ENCODE data around the gene OR1I1. TPM values are rescaled to one million over a fixed set of nuclear protein-coding genes. Genes with fewer than 3 reads are reported as not detected.
"Not testable (repeated sequence)": the region's sequence is repeated elsewhere in the genome, so short reads cannot be mapped to it uniquely, and the experiment has no call there.

The OR1I1 gene
- total RNA-seq, 5 donors from 2014 or later (not counting 1 experiment from before 2014, with no cell fraction given): not detected

GRCh38 chr19:15070386-15070785 lies 11.6 kb upstream of the OR1I1 start:
- CTCF ChIA-PET; POLR2A ChIA-PET; H3K9me3 ChIP-seq; H3K4me3 Mint-ChIP-seq; ATAC-seq (replicated peaks in 1 of 4); H3K36me3 ChIP-seq (ENCODE audit: control insufficient read depth in 2 of 2, extremely low read depth in 1 of 2, insufficient read depth in 1 of 2, low read length in 1 of 2); H3K9me3 Mint-ChIP-seq; H3K27me3 ChIP-seq (replicated peaks in 1 of 2; ENCODE audit: control insufficient read depth in 2 of 2, extremely low read depth in 1 of 2, insufficient read depth in 2 of 2, low read length in 1 of 2); DNase-seq; H3K4me1 ChIP-seq (ENCODE audit: control insufficient read depth in 1 of 2, extremely low read depth in 1 of 2, insufficient read depth in 2 of 2, low read length in 2 of 2); H3K36me3 Mint-ChIP-seq; H3K4me3 ChIP-seq (ENCODE audit: control insufficient read depth in 1 of 2, extremely low read depth in 1 of 2, low read length in 1 of 2); H3K4me1 Mint-ChIP-seq; H3K27ac ChIP-seq (ENCODE audit: low read length); H3K27ac Mint-ChIP-seq: not testable (repeated sequence)
- WGBS (ENCODE audit: insufficient coverage): 70% methylated on average over 2 of the region's 4 CpGs
- peaks cover 14 to 17% of the 10 kb centered on the region in 2 donors for H3K27me3 Mint-ChIP-seq

GRCh38 chr19:15072930-15073647 lies 8.9 kb upstream of the OR1I1 start:
- H3K9me3 Mint-ChIP-seq: no peaks in the 10 kb centered on the region
- no peaks in the 10 kb centered on the region for H3K4me1 Mint-ChIP-seq
- Histone ChIP-seq H3K9me3 (no peaks in the 10 kb centered on the region), H3K4me1 (ENCODE audit: control insufficient read depth in 1 of 2, extremely low read depth in 1 of 2, insufficient read depth in 2 of 2, low read length in 2 of 2) (no peaks in the 10 kb centered on the region), H3K27me3 (replicated peaks in 1 of 2; ENCODE audit: control insufficient read depth in 2 of 2, extremely low read depth in 1 of 2, insufficient read depth in 2 of 2, low read length in 1 of 2) (peaks cover 0 to 4% of the 10 kb centered on the region in 2 experiments), H3K4me3 (ENCODE audit: control insufficient read depth in 1 of 2, extremely low read depth in 1 of 2, low read length in 1 of 2) (no peak overlapping the region), H3K27ac (ENCODE audit: low read length) (no peak overlapping the region), H3K36me3 (ENCODE audit: control insufficient read depth in 2 of 2, extremely low read depth in 1 of 2, insufficient read depth in 1 of 2, low read length in 1 of 2) (no peaks in the 10 kb centered on the region)
- H3K27me3 Mint-ChIP-seq: peaks cover 4 to 5% of the 10 kb centered on the region in 2 donors
- WGBS (ENCODE audit: insufficient coverage): 78% methylated on average over 20 of the region's 23 CpGs
- H3K36me3 Mint-ChIP-seq: no peaks in the 10 kb centered on the region
- DNase-seq (no peak), ATAC-seq (replicated peaks in 1 of 4) (no peak)
- no peak overlapping the region for H3K4me3 Mint-ChIP-seq
- POLR2A ChIA-PET: no interaction called here
- CTCF ChIA-PET: interaction anchor here in 1 of 2 donors (0.6 kb wide), 1 partner anchor 48 kb away, joined by 3 read pairs; no protein-coding TSS in a partner anchor
- no peak overlapping the region for H3K27ac Mint-ChIP-seq

- DNase-seq: no peak
- H3K27me3 Mint-ChIP-seq: peaks cover 8 to 11% of the 10 kb centered on the region in 2 donors
- Histone ChIP-seq H3K4me1 (ENCODE audit: control insufficient read depth in 1 of 2, extremely low read depth in 1 of 2, insufficient read depth in 2 of 2, low read length in 2 of 2) (no peaks in the 10 kb centered on the region), H3K27ac (ENCODE audit: low read length) (no peak overlapping the region), H3K36me3 (ENCODE audit: control insufficient read depth in 2 of 2, extremely low read depth in 1 of 2, insufficient read depth in 1 of 2, low read length in 1 of 2) (no peaks in the 10 kb centered on the region), H3K9me3 (no peaks in the 10 kb centered on the region), H3K27me3 (replicated peaks in 1 of 2; ENCODE audit: control insufficient read depth in 2 of 2, extremely low read depth in 1 of 2, insufficient read depth in 2 of 2, low read length in 1 of 2) (peaks cover 2 to 4% of the 10 kb centered on the region in 2 experiments), H3K4me3 (ENCODE audit: control insufficient read depth in 1 of 2, extremely low read depth in 1 of 2, low read length in 1 of 2) (no peak overlapping the region)
- ATAC-seq (replicated peaks in 1 of 4): no peak
- H3K9me3 Mint-ChIP-seq: no peaks in the 10 kb centered on the region
- WGBS (ENCODE audit: insufficient coverage): 91% methylated on average over 1 of the region's 2 CpGs
- no peak overlapping the region for H3K4me3 Mint-ChIP-seq
- no peaks in the 10 kb centered on the region for H3K36me3 Mint-ChIP-seq
- H3K27ac Mint-ChIP-seq: no peak overlapping the region
- ChIA-PET POLR2A (no interaction called here), CTCF (no interaction called here)
- H3K4me1 Mint-ChIP-seq: no peaks in the 10 kb centered on the region
Measured at GRCh38 chr19:15074371-15074770, 7.6 kb upstream of the OR1I1 start.

GRCh38 chr19:15075806-15076205 lies 6.2 kb upstream of the OR1I1 start:
- DNase-seq: no peak
- WGBS (ENCODE audit: insufficient coverage): no CpG with 5 or more reads among the region's 4 CpGs
- no peak for ATAC-seq (replicated peaks in 1 of 4)
- Histone ChIP-seq H3K4me3 (ENCODE audit: control insufficient read depth in 1 of 2, extremely low read depth in 1 of 2, low read length in 1 of 2) (no peak overlapping the region), H3K27ac (ENCODE audit: low read length) (no peak overlapping the region), H3K9me3 (no peaks in the 10 kb centered on the region), H3K4me1 (ENCODE audit: control insufficient read depth in 1 of 2, extremely low read depth in 1 of 2, insufficient read depth in 2 of 2, low read length in 2 of 2) (no peaks in the 10 kb centered on the region), H3K27me3 (replicated peaks in 1 of 2; ENCODE audit: control insufficient read depth in 2 of 2, extremely low read depth in 1 of 2, insufficient read depth in 2 of 2, low read length in 1 of 2) (peaks cover 2 to 9% of the 10 kb centered on the region in 2 experiments), H3K36me3 (ENCODE audit: control insufficient read depth in 2 of 2, extremely low read depth in 1 of 2, insufficient read depth in 1 of 2, low read length in 1 of 2) (no peaks in the 10 kb centered on the region)
- Mint-ChIP-seq H3K27me3 (peaks cover 8 to 11% of the 10 kb centered on the region in 2 donors), H3K27ac (no peak overlapping the region), H3K4me3 (no peak overlapping the region), H3K9me3 (no peaks in the 10 kb centered on the region), H3K4me1 (no peaks in the 10 kb centered on the region), H3K36me3 (no peaks in the 10 kb centered on the region)
- CTCF ChIA-PET: no interaction called here
- POLR2A ChIA-PET: no interaction called here

- H3K9me3 ChIP-seq; H3K36me3 Mint-ChIP-seq; DNase-seq; ATAC-seq (replicated peaks in 1 of 4); H3K9me3 Mint-ChIP-seq; H3K4me1 Mint-ChIP-seq; H3K36me3 ChIP-seq (ENCODE audit: control insufficient read depth in 2 of 2, extremely low read depth in 1 of 2, insufficient read depth in 1 of 2, low read length in 1 of 2); POLR2A ChIA-PET; H3K4me3 ChIP-seq (ENCODE audit: control insufficient read depth in 1 of 2, extremely low read depth in 1 of 2, low read length in 1 of 2); H3K4me1 ChIP-seq (ENCODE audit: control insufficient read depth in 1 of 2, extremely low read depth in 1 of 2, insufficient read depth in 2 of 2, low read length in 2 of 2); H3K27ac Mint-ChIP-seq; H3K4me3 Mint-ChIP-seq; H3K27ac ChIP-seq (ENCODE audit: low read length): not testable (repeated sequence)
- CTCF ChIA-PET: interaction anchor here in 1 of 2 donors (0.6 kb wide), 1 partner anchor 716 kb away, joined by 4 read pairs; no protein-coding TSS in a partner anchor
- peaks cover 17 to 25% of the 10 kb centered on the region in 2 donors for H3K27me3 Mint-ChIP-seq
- peaks cover 2 to 38% of the 10 kb centered on the region in 2 experiments for H3K27me3 ChIP-seq (replicated peaks in 1 of 2; ENCODE audit: control insufficient read depth in 2 of 2, extremely low read depth in 1 of 2, insufficient read depth in 2 of 2, low read length in 1 of 2)
- WGBS (ENCODE audit: insufficient coverage): no CpG with 5 or more reads among the region's 4 CpGs
Measured at GRCh38 chr19:15080002-15080401, 2.0 kb upstream of the OR1I1 start.

- Mint-ChIP-seq H3K27me3 (peaks cover 30 to 37% of the 10 kb centered on the region in 2 donors), H3K4me3 (no peak overlapping the region), H3K9me3 (no peaks in the 10 kb centered on the region), H3K4me1 (peaks cover 0 to 2% (median 2%) of the 10 kb centered on the region in 3 donors), H3K36me3 (no peaks in the 10 kb centered on the region), H3K27ac (no peak overlapping the region)
- 78% methylated on average over 11 of the region's 11 CpGs for WGBS (ENCODE audit: insufficient coverage)
- POLR2A ChIA-PET: no interaction called here
- Histone ChIP-seq H3K36me3 (ENCODE audit: control insufficient read depth in 2 of 2, extremely low read depth in 1 of 2, insufficient read depth in 1 of 2, low read length in 1 of 2) (no peaks in the 10 kb centered on the region), H3K27me3 (replicated peaks in 1 of 2; ENCODE audit: control insufficient read depth in 2 of 2, extremely low read depth in 1 of 2, insufficient read depth in 2 of 2, low read length in 1 of 2) (peaks cover 0 to 44% of the 10 kb centered on the region in 2 experiments), H3K4me3 (ENCODE audit: control insufficient read depth in 1 of 2, extremely low read depth in 1 of 2, low read length in 1 of 2) (no peak overlapping the region), H3K9me3 (no peaks in the 10 kb centered on the region), H3K4me1 (ENCODE audit: control insufficient read depth in 1 of 2, extremely low read depth in 1 of 2, insufficient read depth in 2 of 2, low read length in 2 of 2) (peaks cover 0 to 3% of the 10 kb centered on the region in 2 experiments), H3K27ac (ENCODE audit: low read length) (no peak overlapping the region)
- CTCF ChIA-PET: no interaction called here
- ATAC-seq (replicated peaks in 1 of 4) (no peak), DNase-seq (no peak)
Measured at GRCh38 chr19:15087182-15087581, 5.2 kb downstream of the OR1I1 start.

Measured in T-cell (primary cell).